DOHH2 (cell line): ENCODE results near the gene IL16.

Experiments used
- CTCF ChIP-seq: fragments of 200-600 bp; sonication (generic); IDR thresholded peaks from one replicate; pipeline ENCODE4 v1.5.1; 2014; ENCODE audit warnings: antibody characterized with exemption, mild to moderate bottlenecking, low read depth, low read length; ENCODE audit not compliant: poor library complexity, severe bottlenecking
- EZH2phosphoT487 ChIP-seq: fragments of 200-600 bp; sonication (generic); IDR thresholded peaks from 2 replicates; pipeline ENCODE4 v1.6.1; 2017; ENCODE audit warnings: borderline replicate concordance, mild to moderate bottlenecking, antibody characterized with exemption, low read length, moderate library complexity, mixed read lengths

GRCh38 chr15:81263477-81263876 is 66.8 kb downstream of the IL16 start:
- TF ChIP-seq CTCF (no peak), EZH2phosphoT487 (no peak)
